Left ventricle myocardium inferior (tissue), 1 donor: ENCODE data around the gene TMEM88. TPM values are rescaled to one million over a fixed set of nuclear protein-coding genes. Genes with fewer than 3 reads are reported as not detected.

ENCODE experiments used
- DNase-seq: peaks from one replicate; pipeline ENCODE4 v3.0.0-alpha.2; 2020
- H3K27ac ChIP-seq: fragments of 200-600 bp; replicated peaks from 2 replicates; pipeline ENCODE4 v1.8.0; 2021
- H3K27me3 ChIP-seq: fragments of 200-600 bp; 2 replicates; pipeline ENCODE4 v1.8.0; 2021; ENCODE audit warnings: low read depth
- H3K36me3 ChIP-seq: fragments of 200-600 bp; 2 replicates; pipeline ENCODE4 v1.8.0; 2021
- H3K4me1 ChIP-seq: fragments of 200-600 bp; 2 replicates; pipeline ENCODE4 v1.8.0; 2021
- H3K4me3 ChIP-seq: fragments of 200-600 bp; 2 replicates; pipeline ENCODE4 v1.8.0; 2021; ENCODE audit warnings: mild to moderate bottlenecking, moderate library complexity
- H3K9me3 ChIP-seq: fragments of 200-600 bp; replicated peaks from 2 replicates; pipeline ENCODE4 v1.8.0; 2021
- intact Hi-C: fragments of 100-400 bp; cut with micrococcal nuclease; formaldehyde crosslinking; loops from one replicate; pipeline ENCODE4 v1.11.0; 2022
- total RNA-seq: library from RNA; stranded (reverse); fragmentation: NEBNext Ultra II Directional; extraction: Animal tissue kit (Norgen Biotek cat#: 25700); gene quantifications from one replicate; pipeline ENCODE4 v1.2.1, GENCODE V29; 2021
- TF ChIP-seq, protein P1 (sequence below): fragments of 200-600 bp; IDR thresholded peaks from 2 replicates; pipeline ENCODE4 v1.8.0; 2021; ENCODE audit warnings: antibody characterized with exemption, mild to moderate bottlenecking, borderline replicate concordance
- donor health status: DM: no; HTN: yes; CAD: no; lungs with severe emphysema.

Gene TMEM88
- total RNA-seq, 1 donor from 2014 or later, result 26.4 TPM

DNA sequence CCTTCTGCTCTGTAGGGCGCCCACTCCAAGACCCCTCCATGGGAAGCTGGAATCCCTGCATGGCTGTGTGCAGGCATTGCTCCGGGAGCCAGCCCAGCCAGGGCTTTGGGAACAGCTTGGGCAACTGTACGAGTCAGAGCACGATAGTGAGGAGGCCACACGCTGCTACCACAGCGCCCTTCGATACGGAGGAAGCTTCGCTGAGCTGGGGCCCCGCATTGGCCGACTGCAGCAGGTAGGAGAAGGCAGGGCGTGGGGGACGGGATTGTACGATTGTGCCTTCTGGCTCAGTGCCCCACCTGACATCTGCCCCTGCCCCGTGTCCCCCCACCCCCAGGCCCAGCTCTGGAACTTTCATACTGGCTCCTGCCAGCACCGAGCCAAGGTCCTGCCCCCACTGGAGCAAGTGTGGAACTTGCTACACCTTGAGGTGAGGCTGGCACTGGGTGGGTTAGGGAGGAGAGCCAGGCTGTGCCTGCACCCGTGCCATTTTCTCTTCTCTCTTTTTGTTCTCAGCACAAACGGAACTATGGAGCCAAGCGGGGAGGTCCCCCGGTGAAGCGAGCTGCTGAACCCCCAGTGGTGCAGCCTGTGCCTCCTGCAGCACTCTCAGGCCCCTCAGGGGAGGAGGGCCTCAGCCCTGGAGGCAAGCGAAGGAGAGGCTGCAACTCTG lies 8.7 kb upstream of the TMEM88 start:
- Histone ChIP-seq H3K27ac (no peak overlapping the region), H3K27me3 (no peaks in the 10 kb centered on the region), H3K36me3 (peaks cover 54% of the 10 kb centered on the region), H3K9me3 (no peaks in the 10 kb centered on the region), H3K4me3 (no peak overlapping the region), H3K4me1 (peaks cover 51% of the 10 kb centered on the region)
- intact Hi-C loops, result no loop called here
- TF ChIP-seq, protein P1, sequence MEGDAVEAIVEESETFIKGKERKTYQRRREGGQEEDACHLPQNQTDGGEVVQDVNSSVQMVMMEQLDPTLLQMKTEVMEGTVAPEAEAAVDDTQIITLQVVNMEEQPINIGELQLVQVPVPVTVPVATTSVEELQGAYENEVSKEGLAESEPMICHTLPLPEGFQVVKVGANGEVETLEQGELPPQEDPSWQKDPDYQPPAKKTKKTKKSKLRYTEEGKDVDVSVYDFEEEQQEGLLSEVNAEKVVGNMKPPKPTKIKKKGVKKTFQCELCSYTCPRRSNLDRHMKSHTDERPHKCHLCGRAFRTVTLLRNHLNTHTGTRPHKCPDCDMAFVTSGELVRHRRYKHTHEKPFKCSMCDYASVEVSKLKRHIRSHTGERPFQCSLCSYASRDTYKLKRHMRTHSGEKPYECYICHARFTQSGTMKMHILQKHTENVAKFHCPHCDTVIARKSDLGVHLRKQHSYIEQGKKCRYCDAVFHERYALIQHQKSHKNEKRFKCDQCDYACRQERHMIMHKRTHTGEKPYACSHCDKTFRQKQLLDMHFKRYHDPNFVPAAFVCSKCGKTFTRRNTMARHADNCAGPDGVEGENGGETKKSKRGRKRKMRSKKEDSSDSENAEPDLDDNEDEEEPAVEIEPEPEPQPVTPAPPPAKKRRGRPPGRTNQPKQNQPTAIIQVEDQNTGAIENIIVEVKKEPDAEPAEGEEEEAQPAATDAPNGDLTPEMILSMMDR, result no peak
- no peak for DNase-seq

DNA sequence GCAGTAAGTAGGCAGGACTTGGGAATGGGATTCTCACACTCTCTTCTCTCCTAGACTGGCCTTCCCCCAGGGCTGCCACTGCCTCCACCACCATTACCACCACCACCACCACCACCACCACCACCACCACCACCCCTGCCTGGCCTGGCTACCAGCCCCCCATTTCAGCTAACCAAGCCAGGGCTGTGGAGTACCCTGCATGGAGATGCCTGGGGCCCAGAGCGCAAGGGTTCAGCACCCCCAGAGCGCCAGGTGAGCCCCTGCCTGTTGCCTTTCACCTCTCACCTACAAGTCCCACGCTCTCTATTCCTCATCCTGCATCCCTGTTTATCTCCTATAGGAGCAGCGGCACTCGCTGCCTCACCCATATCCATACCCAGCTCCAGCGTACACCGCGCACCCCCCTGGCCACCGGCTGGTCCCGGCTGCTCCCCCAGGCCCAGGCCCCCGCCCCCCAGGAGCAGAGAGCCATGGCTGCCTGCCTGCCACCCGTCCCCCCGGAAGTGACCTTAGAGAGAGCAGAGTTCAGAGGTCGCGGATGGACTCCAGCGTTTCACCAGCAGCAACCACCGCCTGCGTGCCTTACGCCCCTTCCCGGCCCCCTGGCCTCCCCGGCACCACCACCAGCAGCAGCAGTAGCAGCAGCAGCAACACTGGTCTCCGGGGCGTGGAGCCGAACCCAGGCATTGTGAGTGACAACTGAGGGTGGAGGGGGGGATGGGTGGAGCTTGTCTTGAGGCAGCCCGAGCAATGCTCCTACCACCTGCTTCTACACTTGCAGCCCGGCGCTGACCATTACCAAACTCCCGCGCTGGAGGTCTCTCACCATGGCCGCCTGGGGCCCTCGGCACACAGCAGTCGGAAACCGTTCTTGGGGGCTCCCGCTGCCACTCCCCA lies 7.9 kb upstream of the TMEM88 start:
- intact Hi-C loops, result no loop called here
- no peaks in the 10 kb centered on the region for H3K9me3 ChIP-seq
- TF ChIP-seq, protein P1, result no peak
- H3K4me1 ChIP-seq, result peaks cover 50% of the 10 kb centered on the region
- H3K4me3 ChIP-seq, result no peak overlapping the region
- no peaks in the 10 kb centered on the region for H3K27me3 ChIP-seq
- H3K36me3 ChIP-seq, result peaks cover 58% of the 10 kb centered on the region
- H3K27ac ChIP-seq, result no peak overlapping the region
- no peak for DNase-seq

DNA sequence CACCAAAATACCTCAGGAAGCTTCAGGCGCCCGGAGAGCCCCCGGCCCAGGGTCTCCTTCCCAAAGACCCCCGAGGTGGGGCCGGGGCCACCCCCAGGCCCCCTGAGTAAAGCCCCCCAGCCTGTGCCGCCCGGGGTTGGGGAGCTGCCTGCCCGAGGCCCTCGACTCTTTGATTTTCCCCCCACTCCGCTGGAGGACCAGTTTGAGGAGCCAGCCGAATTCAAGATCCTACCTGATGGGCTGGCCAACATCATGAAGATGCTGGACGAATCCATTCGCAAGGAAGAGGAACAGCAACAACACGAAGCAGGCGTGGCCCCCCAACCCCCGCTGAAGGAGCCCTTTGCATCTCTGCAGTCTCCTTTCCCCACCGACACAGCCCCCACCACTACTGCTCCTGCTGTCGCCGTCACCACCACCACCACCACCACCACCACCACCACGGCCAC lies 6.7 kb upstream of the TMEM88 start:
- H3K4me3 ChIP-seq, result no peak overlapping the region
- TF ChIP-seq, protein P1, result no peak
- intact Hi-C loops, result no loop called here
- no peak overlapping the region for H3K27ac ChIP-seq
- H3K9me3 ChIP-seq, result no peaks in the 10 kb centered on the region
- H3K36me3 ChIP-seq, result peaks cover 69% of the 10 kb centered on the region
- H3K27me3 ChIP-seq, result no peaks in the 10 kb centered on the region
- no peak for DNase-seq
- peaks cover 50% of the 10 kb centered on the region for H3K4me1 ChIP-seq

DNA sequence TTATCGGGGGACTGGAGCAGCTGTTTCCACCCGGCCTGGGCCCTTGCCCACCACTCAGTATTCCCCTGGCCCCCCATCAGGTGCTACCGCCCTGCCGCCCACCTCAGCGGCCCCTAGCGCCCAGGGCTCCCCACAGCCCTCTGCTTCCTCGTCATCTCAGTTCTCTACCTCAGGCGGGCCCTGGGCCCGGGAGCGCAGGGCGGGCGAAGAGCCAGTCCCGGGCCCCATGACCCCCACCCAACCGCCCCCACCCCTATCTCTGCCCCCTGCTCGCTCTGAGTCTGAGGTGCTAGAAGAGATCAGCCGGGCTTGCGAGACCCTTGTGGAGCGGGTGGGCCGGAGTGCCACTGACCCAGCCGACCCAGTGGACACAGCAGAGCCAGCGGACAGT lies 6.1 kb upstream of the TMEM88 start:
- intact Hi-C loops, result no loop called here
- Histone ChIP-seq H3K4me3 (no peak overlapping the region), H3K36me3 (peaks cover 75% of the 10 kb centered on the region), H3K27me3 (no peaks in the 10 kb centered on the region), H3K4me1 (peaks cover 49% of the 10 kb centered on the region), H3K27ac (no peak overlapping the region), H3K9me3 (no peaks in the 10 kb centered on the region)
- TF ChIP-seq, protein P1, result no peak
- DNase-seq, result no peak

DNA sequence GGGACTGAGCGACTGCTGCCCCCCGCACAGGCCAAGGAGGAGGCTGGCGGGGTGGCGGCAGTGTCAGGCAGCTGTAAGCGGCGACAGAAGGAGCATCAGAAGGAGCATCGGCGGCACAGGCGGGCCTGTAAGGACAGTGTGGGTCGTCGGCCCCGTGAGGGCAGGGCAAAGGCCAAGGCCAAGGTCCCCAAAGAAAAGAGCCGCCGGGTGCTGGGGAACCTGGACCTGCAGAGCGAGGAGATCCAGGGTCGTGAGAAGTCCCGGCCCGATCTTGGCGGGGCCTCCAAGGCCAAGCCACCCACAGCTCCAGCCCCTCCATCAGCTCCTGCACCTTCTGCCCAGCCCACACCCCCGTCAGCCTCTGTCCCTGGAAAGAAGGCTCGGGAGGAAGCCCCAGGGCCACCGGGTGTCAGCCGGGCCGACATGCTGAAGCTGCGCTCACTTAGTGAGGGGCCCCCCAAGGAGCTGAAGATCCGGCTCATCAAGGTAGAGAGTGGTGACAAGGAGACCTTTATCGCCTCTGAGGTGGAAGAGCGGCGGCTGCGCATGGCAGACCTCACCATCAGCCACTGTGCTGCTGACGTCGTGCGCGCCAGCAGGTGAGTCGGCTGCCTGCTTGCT lies 5.6 kb upstream of the TMEM88 start:
- intact Hi-C loops, result no loop called here
- H3K27ac ChIP-seq, result no peak overlapping the region
- no peak overlapping the region for H3K4me3 ChIP-seq
- no peak for DNase-seq
- H3K4me1 ChIP-seq, result peaks cover 46% of the 10 kb centered on the region
- TF ChIP-seq, protein P1, result no peak
- H3K9me3 ChIP-seq, result no peaks in the 10 kb centered on the region
- no peaks in the 10 kb centered on the region for H3K27me3 ChIP-seq
- H3K36me3 ChIP-seq, result peaks cover 76% of the 10 kb centered on the region
